Osteocyte (in vitro differentiated cells): ENCODE results near the gene KAZN. TPM values are rescaled to one million over a fixed set of nuclear protein-coding genes. Genes with fewer than 3 reads are reported as not detected.

Source experiments
- DNase-seq: peaks from one replicate; pipeline ENCODE4 v3.0.0; 2021; ENCODE audit warnings: mixed read lengths; ENCODE audit not compliant: unreplicated experiment; ENCODE audit errors: extremely low spot score
- H3K27ac Mint-ChIP-seq: one replicate; pipeline ENCODE4 v1.8.0; 2021; ENCODE audit warnings: mild to moderate bottlenecking, mixed read lengths; ENCODE audit not compliant: unreplicated experiment
- H3K27me3 Mint-ChIP-seq: one replicate; pipeline ENCODE4 v1.8.0; 2021; ENCODE audit warnings: mixed read lengths; ENCODE audit not compliant: unreplicated experiment
- H3K36me3 Mint-ChIP-seq: one replicate; pipeline ENCODE4 v1.8.0; 2021; ENCODE audit warnings: mixed read lengths; ENCODE audit not compliant: unreplicated experiment
- H3K4me1 Mint-ChIP-seq: one replicate; pipeline ENCODE4 v1.8.0; 2021; ENCODE audit warnings: mixed read lengths; ENCODE audit not compliant: unreplicated experiment
- H3K4me3 Mint-ChIP-seq: one replicate; pipeline ENCODE4 v1.8.0; 2021; ENCODE audit warnings: mild to moderate bottlenecking, moderate library complexity, mixed read lengths; ENCODE audit not compliant: unreplicated experiment
- H3K9me3 Mint-ChIP-seq: one replicate; pipeline ENCODE4 v1.8.0; 2021; ENCODE audit warnings: mixed read lengths; ENCODE audit not compliant: unreplicated experiment
- CTCF ChIP-seq: fragments of 200-600 bp; sonication (generic); IDR thresholded peaks from 2 replicates; pipeline ENCODE4 v1.5.0; 2021; ENCODE audit warnings: antibody characterized with exemption, mild to moderate bottlenecking, moderate library complexity
- total RNA-seq: library from RNA; stranded (reverse); gene quantifications from 2 replicates; pipeline ENCODE4 v1.2.1, GENCODE V29; 2021

KAZN gene
- total RNA-seq, 1 donor from 2014 or later, result 47.1 TPM

- Mint-ChIP-seq H3K27ac (no peak overlapping the region), H3K4me3 (no peak overlapping the region), H3K9me3 (peaks cover 5% of the 10 kb centered on the region), H3K4me1 (no peaks in the 10 kb centered on the region), H3K27me3 (no peaks in the 10 kb centered on the region), H3K36me3 (peaks cover 56% of the 10 kb centered on the region)
- DNase-seq, result no peak
- TF ChIP-seq CTCF, result no peak
Measured at GRCh38 chr1:15063346-15063745, 464.9 kb downstream of the KAZN start.

DNA sequence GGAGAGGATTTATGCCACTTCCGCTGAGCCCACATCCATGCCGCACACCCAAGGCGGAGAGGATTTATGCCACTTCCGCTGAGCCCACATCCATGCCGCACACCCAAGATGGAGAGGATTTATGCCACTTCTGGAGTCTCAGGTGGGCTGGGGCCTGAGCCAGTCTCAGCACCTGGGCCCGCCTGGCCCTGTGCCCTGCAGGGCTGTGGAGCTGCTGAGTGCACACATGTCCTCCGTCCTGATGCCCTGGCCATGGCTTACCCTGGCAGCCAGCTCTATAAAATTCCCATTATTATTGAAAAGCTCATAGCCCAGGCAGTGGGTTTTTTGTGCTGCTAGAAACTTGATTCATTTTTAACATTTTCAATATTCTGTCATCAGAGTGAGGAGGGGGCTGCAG, 465.3 kb downstream of the KAZN start:
- DNase-seq, result no peak
- no peaks in the 10 kb centered on the region for H3K27me3 Mint-ChIP-seq
- TF ChIP-seq CTCF, result no peak
- H3K36me3 Mint-ChIP-seq, result peaks cover 54% of the 10 kb centered on the region
- no peak overlapping the region for H3K4me3 Mint-ChIP-seq
- H3K9me3 Mint-ChIP-seq, result peaks cover 5% of the 10 kb centered on the region
- H3K27ac Mint-ChIP-seq, result no peak overlapping the region
- no peaks in the 10 kb centered on the region for H3K4me1 Mint-ChIP-seq

- no peaks in the 10 kb centered on the region for H3K4me1 Mint-ChIP-seq
- DNase-seq, result no peak
- H3K9me3 Mint-ChIP-seq, result peaks cover 5% of the 10 kb centered on the region
- H3K4me3 Mint-ChIP-seq, result no peak overlapping the region
- no peak for TF ChIP-seq CTCF
- H3K36me3 Mint-ChIP-seq, result peaks cover 49% of the 10 kb centered on the region
- H3K27me3 Mint-ChIP-seq, result no peaks in the 10 kb centered on the region
- no peak overlapping the region for H3K27ac Mint-ChIP-seq
Measured at GRCh38 chr1:15064217-15064929, 465.9 kb downstream of the KAZN start.

DNA sequence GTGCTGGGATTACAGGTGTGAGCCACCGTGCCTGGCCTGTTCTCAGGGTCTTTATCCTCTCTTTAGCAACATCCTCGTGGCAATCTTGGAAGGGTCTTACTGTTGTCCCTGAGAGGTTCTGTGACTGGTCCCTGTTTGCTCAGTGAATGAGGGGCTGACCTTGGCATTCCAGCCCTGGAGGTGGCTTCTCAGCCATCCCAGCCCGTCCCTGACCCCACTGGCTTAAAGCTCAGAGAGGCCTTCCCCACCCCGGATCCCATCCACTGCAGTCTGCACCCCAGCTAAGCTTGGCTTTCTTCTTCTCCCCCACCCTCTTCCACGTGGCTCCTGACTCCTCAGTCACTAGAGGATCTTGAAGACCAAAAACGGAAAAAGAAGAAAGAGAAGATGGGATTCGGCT, 466.8 kb downstream of the KAZN start:
- H3K4me3 Mint-ChIP-seq, result no peak overlapping the region
- H3K27me3 Mint-ChIP-seq, result no peaks in the 10 kb centered on the region
- no peak for DNase-seq
- TF ChIP-seq CTCF, result no peak
- H3K9me3 Mint-ChIP-seq, result peaks cover 5% of the 10 kb centered on the region
- H3K4me1 Mint-ChIP-seq, result no peaks in the 10 kb centered on the region
- peaks cover 46% of the 10 kb centered on the region for H3K36me3 Mint-ChIP-seq
- H3K27ac Mint-ChIP-seq, result no peak overlapping the region

GRCh38 chr1:15065736-15066135, 467.3 kb downstream of the KAZN start:
- no peak overlapping the region for H3K27ac Mint-ChIP-seq
- H3K36me3 Mint-ChIP-seq, result peaks cover 41% of the 10 kb centered on the region
- TF ChIP-seq CTCF, result no peak
- DNase-seq, result no peak
- H3K4me3 Mint-ChIP-seq, result no peak overlapping the region
- H3K9me3 Mint-ChIP-seq, result peaks cover 5% of the 10 kb centered on the region
- H3K27me3 Mint-ChIP-seq, result no peaks in the 10 kb centered on the region
- H3K4me1 Mint-ChIP-seq, result no peaks in the 10 kb centered on the region
